GM23338 (cell line): ENCODE data around the gene DYNLT2. TPM values are rescaled to one million over a fixed set of nuclear protein-coding genes. Genes with fewer than 3 reads are reported as not detected.

Experiments used
- ATAC-seq: fragments of 200-7000 bp; cut with Tn5 transposase; 3 replicates; pipeline ENCODE4 v1.9.1; 2020
- DNase-seq: peaks from one replicate; pipeline ENCODE4 v3.0.0-alpha.2; 2015; ENCODE audit warnings: low spot score
- H2AFZ ChIP-seq: fragments of 200-600 bp; sonication (generic); 2 replicates; pipeline ENCODE4 v1.8.0; 2016; ENCODE audit warnings: antibody characterized with exemption, mild to moderate bottlenecking, moderate library complexity
- H3F3A ChIP-seq: fragments of 200-600 bp; sonication (generic); replicated peaks from 2 replicates; pipeline ENCODE4 v1.8.0; 2017; ENCODE audit warnings: antibody characterized with exemption, mixed run types, low read depth
- H3K27ac ChIP-seq: fragments of 200-600 bp; sonication (generic); 2 replicates; pipeline ENCODE4 v1.6.1; 2016; ENCODE audit warnings: low read depth
- H3K27me3 ChIP-seq: fragments of 200-600 bp; sonication (generic); 2 replicates; pipeline ENCODE4 v1.8.0; 2016; ENCODE audit warnings: mild to moderate bottlenecking, mixed run types, moderate library complexity; ENCODE audit not compliant: insufficient read depth
- H3K36me3 ChIP-seq: fragments of 200-600 bp; sonication (generic); 2 replicates; pipeline ENCODE4 v1.8.0; 2016; ENCODE audit warnings: mild to moderate bottlenecking; ENCODE audit not compliant: insufficient read depth
- H3K4me1 ChIP-seq: fragments of 200-600 bp; sonication (generic); 2 replicates; pipeline ENCODE4 v1.8.0; 2016; ENCODE audit warnings: mild to moderate bottlenecking, moderate library complexity; ENCODE audit not compliant: insufficient read depth
- H3K4me2 ChIP-seq: fragments of 200-600 bp; sonication (generic); 2 replicates; pipeline ENCODE4 v1.7.1; 2017; ENCODE audit warnings: mixed run types
- H3K4me3 ChIP-seq: fragments of 200-600 bp; sonication (generic); 2 replicates; pipeline ENCODE4 v1.6.1; 2016; ENCODE audit warnings: mixed run types
- H3K79me2 ChIP-seq: fragments of 200-600 bp; sonication (generic); replicated peaks from 2 replicates; pipeline ENCODE4 v1.8.0; 2017; ENCODE audit warnings: mild to moderate bottlenecking; ENCODE audit not compliant: insufficient read depth
- H3K9me2 ChIP-seq: fragments of 200-600 bp; sonication (generic); 2 replicates; pipeline ENCODE4 v1.8.0; 2017; ENCODE audit not compliant: insufficient read depth
- H4K20me1 ChIP-seq: fragments of 200-600 bp; sonication (generic); replicated peaks from 2 replicates; pipeline ENCODE4 v1.8.0; 2017; ENCODE audit warnings: mild to moderate bottlenecking; ENCODE audit not compliant: insufficient read depth
- H3K27ac Mint-ChIP-seq: 2 replicates; pipeline ENCODE4 v1.8.0; 2020; ENCODE audit warnings: inconsistent platforms, mild to moderate bottlenecking, moderate library complexity, mixed read lengths
- H3K27me3 Mint-ChIP-seq: 3 replicates; pipeline ENCODE4 v1.8.0; 2022; ENCODE audit warnings: low read depth, mild to moderate bottlenecking, moderate library complexity, mixed read lengths, inconsistent platforms; ENCODE audit not compliant: insufficient read depth, poor library complexity
- H3K36me3 Mint-ChIP-seq: 3 replicates; pipeline ENCODE4 v1.8.0; 2021; ENCODE audit warnings: low read depth, mild to moderate bottlenecking, inconsistent platforms, moderate library complexity, mixed read lengths
- H3K4me1 Mint-ChIP-seq: 3 replicates; pipeline ENCODE4 v1.8.0; 2020; ENCODE audit warnings: mild to moderate bottlenecking, inconsistent platforms, mixed read lengths
- H3K4me3 Mint-ChIP-seq: 3 replicates; pipeline ENCODE4 v1.8.0; 2021; ENCODE audit warnings: moderate library complexity, mild to moderate bottlenecking, inconsistent platforms, mixed read lengths
- H3K9me3 Mint-ChIP-seq: 3 replicates; pipeline ENCODE4 v1.8.0; 2020; ENCODE audit warnings: moderate library complexity, mild to moderate bottlenecking, inconsistent platforms, mixed read lengths
- CREB1 ChIP-seq: fragments of 250-450 bp; sonication (Bioruptor Pico); IDR thresholded peaks from 2 replicates; pipeline ENCODE4 v1.5.0; 2020; ENCODE audit warnings: low read depth, mild to moderate bottlenecking, moderate library complexity
- CTCF ChIP-seq, 2 experiments: fragments of 200-600 bp in 1 of 2; sonication (generic) in 1 of 2; conservative IDR thresholded peaks; 2 replicates each; pipeline versions ENCODE4 v1.5.1 to v1.6.1; 2016 to 2017; ENCODE audit warnings: antibody characterized with exemption in 2 of 2, low read depth in 2 of 2, mild to moderate bottlenecking in 2 of 2, moderate library complexity in 1 of 2
- EZH2phosphoT487 ChIP-seq: fragments of 200-600 bp; sonication (generic); IDR thresholded peaks from one replicate; pipeline ENCODE4 v1.8.1; 2018; ENCODE audit warnings: antibody characterized with exemption; ENCODE audit not compliant: unreplicated experiment
- JUNB ChIP-seq: IDR thresholded peaks from one replicate; pipeline ENCODE4 v1.6.1; 2016; ENCODE audit warnings: antibody characterized with exemption; ENCODE audit not compliant: unreplicated experiment
- POLR2AphosphoS5 ChIP-seq: IDR thresholded peaks from 2 replicates; pipeline ENCODE4 v1.6.1; 2016; ENCODE audit warnings: antibody characterized with exemption, low read depth
- STAT1 ChIP-seq: IDR thresholded peaks from one replicate; pipeline ENCODE4 v1.6.1; 2016; ENCODE audit warnings: antibody characterized with exemption; ENCODE audit not compliant: unreplicated experiment
- ZNF114 ChIP-seq: fragments of 250-450 bp; sonication (Bioruptor Pico); IDR thresholded peaks from 2 replicates; pipeline ENCODE4 v1.5.0; 2020; ENCODE audit warnings: mild to moderate bottlenecking, moderate library complexity
- polyA plus RNA-seq: library from polyadenylated mRNA; unstranded; fragments of >200 nt; fragmentation: Nextera tagmentation; extraction: Ambion mirVana; gene quantifications from 2 replicates; pipeline ENCODE4 v1.2.1, GENCODE V29; 2016
- total RNA-seq: library from RNA; depleted of rRNA; stranded (reverse); fragments of >200 nt; shearing (Covaris generic); gene quantifications from 2 replicates; pipeline ENCODE4 v1.2.3, GENCODE V29; 2014
- TF ChIP-seq, protein P1 (sequence below): IDR thresholded peaks from 2 replicates; pipeline ENCODE4 v1.6.1; 2016; ENCODE audit warnings: antibody characterized with exemption
- TF ChIP-seq, protein P2 (sequence below): IDR thresholded peaks from one replicate; pipeline ENCODE4 v1.6.1; 2018; ENCODE audit warnings: antibody characterized with exemption; ENCODE audit not compliant: unreplicated experiment

DYNLT2 gene
- total and polyA plus RNA-seq, 2 experiments from 2014 or later: 2.8 to 4.4 TPM

- Histone ChIP-seq H3K79me2 (peaks cover 7% of the 10 kb centered on the region), H4K20me1 (0 out of 2 replicates have a peak, but pooled peaks cover 4% of the 10 kb centered on the region), H3K4me3 (no peak overlapping the region), H3F3A (no peaks in the 10 kb centered on the region), H3K9me2 (no peaks in the 10 kb centered on the region), H3K27ac (no peak overlapping the region), H3K4me2 (no peak overlapping the region), H3K36me3 (no peaks in the 10 kb centered on the region), H3K4me1 (peaks cover 8% of the 10 kb centered on the region), H3K27me3 (no peaks in the 10 kb centered on the region), H2AFZ (no peak overlapping the region)
- Mint-ChIP-seq H3K36me3 (no peaks in the 10 kb centered on the region), H3K4me3 (no peak overlapping the region), H3K27me3 (peaks cover 1% of the 10 kb centered on the region), H3K4me1 (peaks cover 6% of the 10 kb centered on the region; the same call in 2 of the 3 replicates), H3K9me3 (no peaks in the 10 kb centered on the region), H3K27ac (no peak overlapping the region)
- DNase-seq (no peak), ATAC-seq (no peak)
- TF ChIP-seq, protein P1, sequence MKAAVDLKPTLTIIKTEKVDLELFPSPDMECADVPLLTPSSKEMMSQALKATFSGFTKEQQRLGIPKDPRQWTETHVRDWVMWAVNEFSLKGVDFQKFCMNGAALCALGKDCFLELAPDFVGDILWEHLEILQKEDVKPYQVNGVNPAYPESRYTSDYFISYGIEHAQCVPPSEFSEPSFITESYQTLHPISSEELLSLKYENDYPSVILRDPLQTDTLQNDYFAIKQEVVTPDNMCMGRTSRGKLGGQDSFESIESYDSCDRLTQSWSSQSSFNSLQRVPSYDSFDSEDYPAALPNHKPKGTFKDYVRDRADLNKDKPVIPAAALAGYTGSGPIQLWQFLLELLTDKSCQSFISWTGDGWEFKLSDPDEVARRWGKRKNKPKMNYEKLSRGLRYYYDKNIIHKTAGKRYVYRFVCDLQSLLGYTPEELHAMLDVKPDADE: no peak
- TF ChIP-seq POLR2AphosphoS5 (no peak), EZH2phosphoT487 (no peak), JUNB (no peak), CTCF (conservative IDR thresholded peaks at IDR 0.05; ENCODE audit: low read depth in 2 of 2) (no peak)
Observed at GRCh38 chr6:169745405-169745804, 6.0 kb downstream of the DYNLT2 start.

GRCh38 chr6:169741344-169741743 is 10.0 kb downstream of the DYNLT2 start:
- Mint-ChIP-seq H3K27ac (no peak overlapping the region), H3K27me3 (peaks cover 1% of the 10 kb centered on the region), H3K9me3 (no peaks in the 10 kb centered on the region), H3K4me1 (peaks cover 8% of the 10 kb centered on the region; the same call in 2 of the 3 replicates), H3K4me3 (no peak overlapping the region), H3K36me3 (no peaks in the 10 kb centered on the region)
- H3K27me3 ChIP-seq: no peaks in the 10 kb centered on the region
- H3K79me2 ChIP-seq: no peaks in the 10 kb centered on the region; the same call in 1 of the 2 replicates
- no peak for ATAC-seq
- DNase-seq: no peak
- no peak overlapping the region for H3K4me2 ChIP-seq
- no peaks in the 10 kb centered on the region for H3K4me1 ChIP-seq
- no peak overlapping the region for H2AFZ ChIP-seq
- no peak overlapping the region for H3K4me3 ChIP-seq
- H4K20me1 ChIP-seq: no peaks in the 10 kb centered on the region
- no peaks in the 10 kb centered on the region for H3K36me3 ChIP-seq
- no peak overlapping the region for H3K27ac ChIP-seq
- 0 out of 2 replicates have a peak, but pooled peaks cover 2% of the 10 kb centered on the region for H3K9me2 ChIP-seq
- H3F3A ChIP-seq: no peaks in the 10 kb centered on the region
- TF ChIP-seq STAT1: no peak
- TF ChIP-seq, protein P2, sequence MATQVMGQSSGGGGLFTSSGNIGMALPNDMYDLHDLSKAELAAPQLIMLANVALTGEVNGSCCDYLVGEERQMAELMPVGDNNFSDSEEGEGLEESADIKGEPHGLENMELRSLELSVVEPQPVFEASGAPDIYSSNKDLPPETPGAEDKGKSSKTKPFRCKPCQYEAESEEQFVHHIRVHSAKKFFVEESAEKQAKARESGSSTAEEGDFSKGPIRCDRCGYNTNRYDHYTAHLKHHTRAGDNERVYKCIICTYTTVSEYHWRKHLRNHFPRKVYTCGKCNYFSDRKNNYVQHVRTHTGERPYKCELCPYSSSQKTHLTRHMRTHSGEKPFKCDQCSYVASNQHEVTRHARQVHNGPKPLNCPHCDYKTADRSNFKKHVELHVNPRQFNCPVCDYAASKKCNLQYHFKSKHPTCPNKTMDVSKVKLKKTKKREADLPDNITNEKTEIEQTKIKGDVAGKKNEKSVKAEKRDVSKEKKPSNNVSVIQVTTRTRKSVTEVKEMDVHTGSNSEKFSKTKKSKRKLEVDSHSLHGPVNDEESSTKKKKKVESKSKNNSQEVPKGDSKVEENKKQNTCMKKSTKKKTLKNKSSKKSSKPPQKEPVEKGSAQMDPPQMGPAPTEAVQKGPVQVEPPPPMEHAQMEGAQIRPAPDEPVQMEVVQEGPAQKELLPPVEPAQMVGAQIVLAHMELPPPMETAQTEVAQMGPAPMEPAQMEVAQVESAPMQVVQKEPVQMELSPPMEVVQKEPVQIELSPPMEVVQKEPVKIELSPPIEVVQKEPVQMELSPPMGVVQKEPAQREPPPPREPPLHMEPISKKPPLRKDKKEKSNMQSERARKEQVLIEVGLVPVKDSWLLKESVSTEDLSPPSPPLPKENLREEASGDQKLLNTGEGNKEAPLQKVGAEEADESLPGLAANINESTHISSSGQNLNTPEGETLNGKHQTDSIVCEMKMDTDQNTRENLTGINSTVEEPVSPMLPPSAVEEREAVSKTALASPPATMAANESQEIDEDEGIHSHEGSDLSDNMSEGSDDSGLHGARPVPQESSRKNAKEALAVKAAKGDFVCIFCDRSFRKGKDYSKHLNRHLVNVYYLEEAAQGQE: no peak
- TF ChIP-seq JUNB: no peak
- no peak for TF ChIP-seq ZNF114 (CRISPR knock-in tag)
- TF ChIP-seq CTCF (conservative IDR thresholded peaks at IDR 0.05; ENCODE audit: low read depth in 2 of 2): no peak
- no peak for TF ChIP-seq POLR2AphosphoS5
- TF ChIP-seq CREB1 (CRISPR knock-in tag): no peak
